GM23248 (cell line): ENCODE data around the gene ANKRD9.

ENCODE experiments used
- EZH2 ChIP-seq: fragments of 200-600 bp; sonication (generic); IDR thresholded peaks from 2 replicates; pipeline ENCODE4 v1.6.1; 2018; ENCODE audit warnings: antibody characterized with exemption, mild to moderate bottlenecking; ENCODE audit not compliant: insufficient read depth, poor library complexity, severe bottlenecking
- EZH2phosphoT487 ChIP-seq: fragments of 200-600 bp; sonication (generic); IDR thresholded peaks from 2 replicates; pipeline ENCODE4 v1.6.1; 2018; ENCODE audit warnings: antibody characterized with exemption, moderate library complexity, mild to moderate bottlenecking, low read depth; ENCODE audit not compliant: insufficient read depth

- no peak for TF ChIP-seq EZH2phosphoT487
- no peak for TF ChIP-seq EZH2
Measured at GRCh38 chr14:102503641-102504327, 5.8 kb downstream of the ANKRD9 start.
